ENCODE data around the gene GSTK1. TPM values are rescaled to one million over a fixed set of nuclear protein-coding genes. Genes with fewer than 3 reads are reported as not detected.

The GSTK1 gene
- total and polyA plus RNA-seq, 10 of the 15 experiments (the other 5 are each of a cell fraction or from before 2014, with no cell fraction given) = 76.2 to 166 (median 127) TPM

- Histone ChIP-seq H3K4me3 (no peak overlapping the region), H3K27ac (ENCODE audit: control insufficient read depth, insufficient read depth) (no peak overlapping the region), H2AFZ (ENCODE audit: control insufficient read depth, low read depth, low read length) (no peak overlapping the region), H3K4me2 (ENCODE audit: control insufficient read depth, insufficient read depth) (no peak overlapping the region), H3K79me2 (ENCODE audit: control insufficient read depth, insufficient read depth, low read length) (peaks cover 3% of the 10 kb centered on the region), H3K9ac (ENCODE audit: control insufficient read depth, insufficient read depth, low read length) (no peak overlapping the region), H3K4me1 (ENCODE audit: control insufficient read depth, insufficient read depth, low read length) (0 out of 2 replicates have a peak, but pooled peaks cover 3% of the 10 kb centered on the region), H3K36me3 (ENCODE audit: control insufficient read depth in 2 of 2, insufficient read depth in 2 of 2, low read length in 1 of 2) (peaks cover 22 to 47% of the 10 kb centered on the region in 2 experiments), H3K27me3 (replicated peaks in 1 of 2; ENCODE audit: control insufficient read depth in 2 of 2, insufficient read depth in 2 of 2, low read length in 1 of 2) (no peaks in the 10 kb centered on the region), H3K9me3 (replicated peaks; ENCODE audit: control insufficient read depth, insufficient read depth, low read length) (no peaks in the 10 kb centered on the region), H4K20me1 (ENCODE audit: control insufficient read depth, insufficient read depth) (no peaks in the 10 kb centered on the region; the same call in 1 of the 2 replicates)
- BruUV-seq (replicated peaks) = no TSS peak
- ChIA-PET RAD21 (ENCODE audit: unreplicated experiment) (interaction anchor here (0.9 to 1.5 kb wide), 2 partner anchors 56 to 84 kb away, joined by 3 to 6 read pairs; no protein-coding TSS in a partner anchor), CTCF (interaction anchor here (1.2 to 4.1 kb wide), 5 partner anchors 9 to 83 kb away, joined by 3 to 19 read pairs (median 7); no protein-coding TSS in a partner anchor), POLR2A (interaction anchor here (1.1 kb wide), 2 partner anchors 9 kb away, joined by 3 to 4 read pairs; partner anchors contain the start of gene CASP2), SMC1A (ENCODE audit: uncharacterized antibody, unreplicated experiment) (interaction anchor here (0.6 to 1.8 kb wide), 7 partner anchors 9 to 56 kb away, joined by 3 to 7 read pairs (median 4); partner anchors contain the start of gene GSTK1)
- FAIRE-seq = no peak
- no peak for DNase-seq (ENCODE audit: low read depth, low spot score)
- no peak for ATAC-seq
- in situ Hi-C loops (cut with MboI) = no loop called here
- TF ChIP-seq HDGF (IDR thresholded peaks at IDR 0.05) = no peak
- TF ChIP-seq CTCF (IDR thresholded peaks at IDR 0.05 in 2 of 3, conservative IDR thresholded peaks at IDR 0.05 in 1 of 3; ENCODE audit: control insufficient read depth in 2 of 3, extremely low read depth in 1 of 3, insufficient read depth in 1 of 3, low read depth in 3 of 3, low read length in 3 of 3) = no peak
- TF ChIP-seq JUND (IDR thresholded peaks at IDR 0.05; ENCODE audit: low read depth, low read length) = no peak
- no peak for TF ChIP-seq ZNF687 (IDR thresholded peaks at IDR 0.05)
- no peak for TF ChIP-seq SRF (IDR thresholded peaks at IDR 0.05; ENCODE audit: low read depth in 2 of 2, low read length in 2 of 2)
- 0% methylated on average over 2 of the region's 2 CpGs for WGBS (ENCODE audit: insufficient coverage, insufficient replicate concordance, low lambda C conversion rate, missing lambda C conversion rate)
- intact Hi-C loops (cut with micrococcal nuclease; ENCODE audit: unreplicated experiment) = no loop called here
These were observed 33.4 kb downstream of the GSTK1 start for GRCh38 chr7:143296686-143297085.
